Measurements from ENCODE around the gene RTN4RL1. TPM values are rescaled to one million over a fixed set of nuclear protein-coding genes. Genes with fewer than 3 reads are reported as not detected.

Gene RTN4RL1
- total RNA-seq, 1 experiment from 2014 or later = 0.22 TPM

DNA sequence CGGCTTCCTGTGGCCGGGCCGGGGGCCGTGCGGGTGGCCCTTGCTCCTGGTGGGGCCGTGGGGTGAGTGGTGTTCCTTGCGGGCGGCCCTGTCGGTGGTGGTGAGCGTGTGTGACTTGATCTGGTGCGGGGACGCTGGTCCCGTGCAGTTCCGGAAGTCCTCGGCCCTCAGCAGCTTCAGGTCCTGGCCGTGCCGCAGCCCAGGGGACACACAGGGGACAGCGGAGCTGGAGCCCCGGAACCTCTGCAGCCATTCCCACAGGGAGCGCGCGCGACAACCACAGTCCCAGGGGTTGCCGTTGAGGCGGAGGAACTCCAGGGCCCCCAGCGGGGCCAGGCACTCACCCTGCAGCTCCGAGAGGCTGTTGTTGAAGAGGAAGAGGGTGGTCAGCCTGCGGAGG, 88.4 kb downstream of the RTN4RL1 start:
- Histone ChIP-seq H3K79me1 (ENCODE audit: insufficient read depth, low read depth, low read length, poor library complexity, severe bottlenecking) (no peaks in the 10 kb centered on the region), H2BK5ac (ENCODE audit: insufficient read length, low read length) (no peak overlapping the region), H2AK5ac (ENCODE audit: insufficient read length, low read length) (no peak overlapping the region), H4K91ac (ENCODE audit: insufficient read length, low read depth, low read length) (no peak overlapping the region), H2BK12ac (ENCODE audit: insufficient read length, low read depth, low read length) (no peak overlapping the region), H2BK15ac (ENCODE audit: low read depth, low read length) (no peak overlapping the region), H3K4me1 (ENCODE audit: insufficient read depth, low read length) (no peaks in the 10 kb centered on the region), H4K20me1 (ENCODE audit: control insufficient read depth, insufficient read depth, insufficient read length) (no peaks in the 10 kb centered on the region), H3K18ac (ENCODE audit: insufficient read length, low read depth, low read length) (no peak overlapping the region), H3K27me3 (ENCODE audit: insufficient read depth, low read length) (no peaks in the 10 kb centered on the region), H4K8ac (replicated peaks; ENCODE audit: insufficient read length, low read depth, low read length) (no peak overlapping the region), H2BK20ac (ENCODE audit: low read depth, low read length, poor library complexity, severe bottlenecking) (no peak overlapping the region), H3K23ac (ENCODE audit: insufficient read length, low read depth, low read length) (no peak overlapping the region), H4K5ac (ENCODE audit: insufficient read length, low read depth, low read length) (no peak overlapping the region), H2AFZ (ENCODE audit: low read length) (no peak overlapping the region), H2BK120ac (ENCODE audit: low read depth, low read length, poor library complexity, severe bottlenecking) (no peak overlapping the region), H3T11ph (ENCODE audit: low read length) (no peak overlapping the region), H3K56ac (ENCODE audit: insufficient read length, low read depth, low read length) (no peak overlapping the region), H3K4me2 (ENCODE audit: insufficient read depth, insufficient read length, low read length) (no peak overlapping the region), H3K4ac (ENCODE audit: low read depth, low read length) (no peak overlapping the region), H3K79me2 (ENCODE audit: insufficient read depth, low read length) (no peaks in the 10 kb centered on the region), H3K9me3 (ENCODE audit: control insufficient read depth, low read depth, low read length) (no peaks in the 10 kb centered on the region), H3K23me2 (ENCODE audit: insufficient read length, low read depth, low read length, poor library complexity, severe bottlenecking) (peaks cover 6% of the 10 kb centered on the region), H3K14ac (ENCODE audit: insufficient read depth, low read length) (no peak overlapping the region), H3K27ac (ENCODE audit: insufficient read length, low read depth, low read length) (no peak overlapping the region), H3K9ac (ENCODE audit: extremely low read depth, insufficient read length, low read length) (no peak overlapping the region)
- Mint-ChIP-seq H3K4me1 (peaks cover 5 to 9% of the 10 kb centered on the region in 2 experiments), H3K27me3 (ENCODE audit: low read depth) (peaks cover 23% of the 10 kb centered on the region), H3K9me3 (no peaks in the 10 kb centered on the region), H3K36me3 (ENCODE audit: insufficient read depth in 1 of 3, low read depth in 3 of 3) (no peaks in the 10 kb centered on the region), H3K4me3 (no peak overlapping the region), H3K27ac (no peak overlapping the region)
- DNase-seq = peak; percentile 55
- WGBS (ENCODE audit: extremely low coverage, insufficient read length, low lambda C conversion rate) = no CpG with 5 or more reads among the region's 28 CpGs
- TF ChIP-seq, protein P1, sequence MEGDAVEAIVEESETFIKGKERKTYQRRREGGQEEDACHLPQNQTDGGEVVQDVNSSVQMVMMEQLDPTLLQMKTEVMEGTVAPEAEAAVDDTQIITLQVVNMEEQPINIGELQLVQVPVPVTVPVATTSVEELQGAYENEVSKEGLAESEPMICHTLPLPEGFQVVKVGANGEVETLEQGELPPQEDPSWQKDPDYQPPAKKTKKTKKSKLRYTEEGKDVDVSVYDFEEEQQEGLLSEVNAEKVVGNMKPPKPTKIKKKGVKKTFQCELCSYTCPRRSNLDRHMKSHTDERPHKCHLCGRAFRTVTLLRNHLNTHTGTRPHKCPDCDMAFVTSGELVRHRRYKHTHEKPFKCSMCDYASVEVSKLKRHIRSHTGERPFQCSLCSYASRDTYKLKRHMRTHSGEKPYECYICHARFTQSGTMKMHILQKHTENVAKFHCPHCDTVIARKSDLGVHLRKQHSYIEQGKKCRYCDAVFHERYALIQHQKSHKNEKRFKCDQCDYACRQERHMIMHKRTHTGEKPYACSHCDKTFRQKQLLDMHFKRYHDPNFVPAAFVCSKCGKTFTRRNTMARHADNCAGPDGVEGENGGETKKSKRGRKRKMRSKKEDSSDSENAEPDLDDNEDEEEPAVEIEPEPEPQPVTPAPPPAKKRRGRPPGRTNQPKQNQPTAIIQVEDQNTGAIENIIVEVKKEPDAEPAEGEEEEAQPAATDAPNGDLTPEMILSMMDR (conservative IDR thresholded peaks at IDR 0.05) = no peak

All from H9 (cell line).